Endothelial cell of umbilical vein (primary cell): Measurements from ENCODE around the gene WDR86. TPM values are rescaled to one million over a fixed set of nuclear protein-coding genes. Genes with fewer than 3 reads are reported as not detected.

Source experiments
- BruUV-seq: library from RNA; stranded (reverse); fragments of 400-500 nt; replicated peaks from 2 replicates; lab custom pipeline; 2021; lab: Mats Ljungman, UMichigan
- CTCF ChIA-PET: fragments of 300-600, 350-600 bp; sonication (Branson Sonifier 250); formaldehyde crosslinking; loops from one replicate; lab custom pipeline; 2021; ENCODE audit warnings: antibody characterized with exemption, inconsistent platforms; lab: Charles Lee
- POLR2A ChIA-PET: fragments of 300-600, 350-600 bp; sonication (Branson Sonifier 250); formaldehyde crosslinking; loops from one replicate; lab custom pipeline; 2021; ENCODE audit warnings: antibody characterized with exemption, inconsistent platforms; lab: Charles Lee
- DNase-seq: peaks from one replicate; pipeline ENCODE4 v3.0.0-alpha.2; 2011; ENCODE audit warnings: low read depth, low spot score
- FAIRE-seq: peaks from 2 replicates; lab custom pipeline; 2011; peaks lifted over from hg19 to GRCh38; lab: Jason Lieb, UNC
- H2AFZ ChIP-seq: 2 replicates; pipeline ENCODE4 v1.6.0; 2012; ENCODE audit warnings: low read depth, low read length, control low read depth, inconsistent platforms
- H3K27ac ChIP-seq: 2 replicates; pipeline ENCODE4 v1.5.1; 2011; ENCODE audit warnings: low read depth, mild to moderate bottlenecking, control low read depth, low read length, moderate library complexity; ENCODE audit not compliant: insufficient read depth
- H3K27me3 ChIP-seq, 2 experiments: 2 replicates each; pipeline versions ENCODE4 v1.6.0 to v1.6.1; 2011; ENCODE audit warnings: low read length in 2 of 2, mixed read lengths in 1 of 2; ENCODE audit not compliant: control insufficient read depth in 2 of 2, insufficient read depth in 2 of 2
- H3K36me3 ChIP-seq, 2 experiments: 2 replicates in 1 of 2; 3 replicates in 1 of 2; pipeline ENCODE4 v1.5.1; 2011; ENCODE audit warnings: low read length in 2 of 2, mild to moderate bottlenecking in 1 of 2, moderate library complexity in 1 of 2; ENCODE audit not compliant: control insufficient read depth in 2 of 2, insufficient read depth in 2 of 2; ENCODE audit errors: extremely low read depth in 1 of 2
- H3K4me1 ChIP-seq: 3 replicates; pipeline ENCODE4 v1.5.1; 2011; ENCODE audit warnings: mild to moderate bottlenecking, low read length; ENCODE audit not compliant: control insufficient read depth, insufficient read depth; ENCODE audit errors: extremely low read depth
- H3K4me2 ChIP-seq: 2 replicates; pipeline ENCODE4 v1.6.1; 2011; ENCODE audit warnings: low read length, control low read depth, mixed read lengths; ENCODE audit not compliant: insufficient read depth
- H3K4me3 ChIP-seq, 3 experiments: fragments of 200-600 bp in 1 of 3; sonication (generic), shearing (Covaris generic) in 1 of 3; replicated peaks in 1 of 3; 2 replicates each; pipeline ENCODE4 v1.5.1; 2011 to 2016; ENCODE audit warnings: control low read depth in 3 of 3, low read length in 3 of 3, mild to moderate bottlenecking in 2 of 3, inconsistent platforms in 1 of 3, low read depth in 1 of 3, moderate library complexity in 1 of 3; ENCODE audit not compliant: insufficient read depth in 1 of 3
- H3K79me2 ChIP-seq: 2 replicates; pipeline ENCODE4 v1.6.0; 2012; ENCODE audit warnings: low read length, inconsistent platforms; ENCODE audit not compliant: control insufficient read depth, insufficient read depth
- H3K9ac ChIP-seq: replicated peaks from 2 replicates; pipeline ENCODE3; 2011; ENCODE audit warnings: low read length, control low read depth; ENCODE audit not compliant: insufficient read depth; ENCODE audit errors: extremely low read depth
- H3K9me1 ChIP-seq: replicated peaks from 3 replicates; pipeline ENCODE4 v1.6.0; 2011; ENCODE audit warnings: mild to moderate bottlenecking, low read length; ENCODE audit not compliant: control insufficient read depth, insufficient read depth; ENCODE audit errors: extremely low read depth
- H3K9me3 ChIP-seq: replicated peaks from 2 replicates; pipeline ENCODE4 v1.5.1; 2012; ENCODE audit warnings: low read length, inconsistent platforms; ENCODE audit not compliant: control insufficient read depth, insufficient read depth
- H4K20me1 ChIP-seq: replicated peaks from 2 replicates; pipeline ENCODE3; 2011; ENCODE audit warnings: mild to moderate bottlenecking, low read length; ENCODE audit not compliant: control insufficient read depth, insufficient read depth; ENCODE audit errors: extremely low read depth
- CTCF ChIP-seq, 2 donors: IDR thresholded peaks; 1 replicate in 1 of 2; 2 replicates in 1 of 2; pipeline ENCODE4 v1.5.1; 2011; ENCODE audit warnings: low read length in 2 of 2, mild to moderate bottlenecking in 2 of 2, moderate library complexity in 2 of 2, control low read depth in 1 of 2, inconsistent platforms in 1 of 2, low read depth in 1 of 2; ENCODE audit not compliant: insufficient read depth in 1 of 2; ENCODE audit errors: extremely low read depth in 1 of 2
- EZH2 ChIP-seq: IDR thresholded peaks from 2 replicates; pipeline ENCODE4 v1.6.1; 2012; ENCODE audit warnings: borderline replicate concordance, low read depth, mild to moderate bottlenecking, moderate library complexity, low read length, inconsistent platforms; ENCODE audit not compliant: severe bottlenecking
- FOS ChIP-seq: IDR thresholded peaks from 2 replicates; pipeline ENCODE4 v1.6.1; 2011; ENCODE audit warnings: mild to moderate bottlenecking, low read length, moderate library complexity, borderline replicate concordance; ENCODE audit not compliant: insufficient read depth
- GATA2 ChIP-seq: IDR thresholded peaks from 2 replicates; pipeline ENCODE4 v1.7.0; 2011; ENCODE audit warnings: low read depth, mild to moderate bottlenecking, moderate library complexity, mixed read lengths, low read length; ENCODE audit not compliant: insufficient read length, insufficient read depth
- JUN ChIP-seq: IDR thresholded peaks from 2 replicates; pipeline ENCODE4 v1.6.1; 2011; ENCODE audit warnings: borderline replicate concordance, low read depth; ENCODE audit not compliant: insufficient read length, insufficient read depth
- MAX ChIP-seq: IDR thresholded peaks from 2 replicates; pipeline ENCODE4 v1.6.1; 2011; ENCODE audit not compliant: insufficient read depth, insufficient read length
- MYC ChIP-seq: IDR thresholded peaks from one replicate; pipeline ENCODE4 v1.6.1; 2011; ENCODE audit warnings: mild to moderate bottlenecking, low read depth, low read length
- POLR2A ChIP-seq: IDR thresholded peaks from 2 replicates; pipeline ENCODE4 v1.6.1; 2012; ENCODE audit warnings: low read depth, mild to moderate bottlenecking, control low read depth, low read length
- POLR2AphosphoS5 ChIP-seq: IDR thresholded peaks from 2 replicates; pipeline ENCODE4 v1.6.1; 2012; ENCODE audit warnings: low read depth, mild to moderate bottlenecking, control low read depth, low read length, moderate library complexity; ENCODE audit not compliant: insufficient read depth
- dilution Hi-C: fragments of 300-500 bp; cut with MboI; formaldehyde crosslinking; loops from one replicate; pipeline ENCODE4 v1.15.0; 2019; ENCODE audit warnings: low sequenced_read_pairs; ENCODE audit not compliant: extremely low pct_ligation_motif_present
- intact Hi-C: fragments of 100-400 bp; cut with micrococcal nuclease; formaldehyde crosslinking; loops from one replicate; pipeline ENCODE4 v1.10.0; 2022
- polyA plus RNA-seq, 4 experiments: library from polyadenylated mRNA; depleted of rRNA in 3 of 4; stranded (reverse) in 3 of 4; unstranded in 1 of 4; fragments of >200 nt; gene quantifications; 2 replicates each; pipeline versions ENCODE4 v1.2.1 to v1.2.3, GENCODE V29; 2011 to 2012; ENCODE audit warnings: missing spikeins in 1 of 4
- total RNA-seq: library from RNA; stranded (reverse); gene quantifications from 2 replicates; pipeline ENCODE4 v1.2.3, GENCODE V29; 2021

WDR86 gene
- total and polyA plus RNA-seq, 2 donors (not counting 3 experiments of a cell fraction or from before 2014, with no cell fraction given), result not detected

GRCh38 chr7:151438864-151439601, 29.2 kb upstream of the WDR86 start:
- CTCF ChIA-PET, result no interaction called here

More at GRCh38 chr7:151438864-151439601, 29.2 kb upstream of the WDR86 start:
- intact Hi-C loops (no loop called here), dilution Hi-C loops (no loop called here)
- no peaks in the 10 kb centered on the region for H3K79me2 ChIP-seq
- TF ChIP-seq MYC (no peak), POLR2AphosphoS5 (no peak), POLR2A (no peak), JUN (no peak), EZH2 (no peak), GATA2 (no peak), CTCF (IDR thresholded peaks at IDR 0.05; ENCODE audit: extremely low read depth in 1 of 2, insufficient read depth in 1 of 2, low read depth in 1 of 2, low read length in 2 of 2) (no peak), FOS (no peak), MAX (no peak)
- FAIRE-seq, result no peak
- no peaks in the 10 kb centered on the region for H4K20me1 ChIP-seq
- H3K9ac ChIP-seq, result no peak overlapping the region
- peaks cover 21 to 34% of the 10 kb centered on the region in 2 experiments for H3K27me3 ChIP-seq
- no peak overlapping the region for H3K27ac ChIP-seq
- no peaks in the 10 kb centered on the region for H3K4me1 ChIP-seq
- H3K4me2 ChIP-seq, result no peak overlapping the region
- no peaks in the 10 kb centered on the region for H3K9me1 ChIP-seq
- no peak overlapping the region for H3K4me3 ChIP-seq
- H3K36me3 ChIP-seq, result no peaks in the 10 kb centered on the region
- no peak for DNase-seq
- POLR2A ChIA-PET, result no interaction called here
- no TSS peak for BruUV-seq
- no peak overlapping the region for H2AFZ ChIP-seq
- H3K9me3 ChIP-seq, result no peaks in the 10 kb centered on the region
